ENCODE data around the gene PAWR. TPM values are rescaled to one million over a fixed set of nuclear protein-coding genes. Genes with fewer than 3 reads are reported as not detected.

PAWR gene
- total RNA-seq, 4 donors from 2014 or later, result 86.7 to 174 (median 95.8) TPM

DNA sequence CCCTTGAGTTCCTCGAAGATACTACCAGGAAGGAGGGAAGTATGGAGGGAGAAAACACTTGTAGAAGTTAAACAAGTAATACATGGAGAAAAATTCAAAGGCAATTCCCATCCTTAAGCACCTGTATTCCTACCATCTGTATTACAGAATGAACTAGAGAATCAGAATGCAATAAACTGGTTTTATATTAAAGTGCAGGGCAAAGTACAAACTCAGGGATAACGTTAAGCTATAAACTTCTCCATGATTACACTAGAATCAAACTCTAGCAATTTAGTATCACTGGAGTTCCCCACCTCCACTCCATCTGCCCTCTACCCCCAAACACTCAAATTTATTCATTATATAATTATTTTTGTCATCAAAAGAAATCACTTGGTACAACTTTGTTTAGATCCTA, 13.1 kb downstream of the PAWR start:
- Histone ChIP-seq H3K36me3 (no peaks in the 10 kb centered on the region), H3K9me3 (no peaks in the 10 kb centered on the region), H3K27me3 (no peaks in the 10 kb centered on the region), H3K27ac (no peak overlapping the region), H3K4me3 (no peak overlapping the region), H3K4me1 (peaks cover 0 to 26% (median 0%) of the 10 kb centered on the region in 4 donors)
- TF ChIP-seq, protein P1, sequence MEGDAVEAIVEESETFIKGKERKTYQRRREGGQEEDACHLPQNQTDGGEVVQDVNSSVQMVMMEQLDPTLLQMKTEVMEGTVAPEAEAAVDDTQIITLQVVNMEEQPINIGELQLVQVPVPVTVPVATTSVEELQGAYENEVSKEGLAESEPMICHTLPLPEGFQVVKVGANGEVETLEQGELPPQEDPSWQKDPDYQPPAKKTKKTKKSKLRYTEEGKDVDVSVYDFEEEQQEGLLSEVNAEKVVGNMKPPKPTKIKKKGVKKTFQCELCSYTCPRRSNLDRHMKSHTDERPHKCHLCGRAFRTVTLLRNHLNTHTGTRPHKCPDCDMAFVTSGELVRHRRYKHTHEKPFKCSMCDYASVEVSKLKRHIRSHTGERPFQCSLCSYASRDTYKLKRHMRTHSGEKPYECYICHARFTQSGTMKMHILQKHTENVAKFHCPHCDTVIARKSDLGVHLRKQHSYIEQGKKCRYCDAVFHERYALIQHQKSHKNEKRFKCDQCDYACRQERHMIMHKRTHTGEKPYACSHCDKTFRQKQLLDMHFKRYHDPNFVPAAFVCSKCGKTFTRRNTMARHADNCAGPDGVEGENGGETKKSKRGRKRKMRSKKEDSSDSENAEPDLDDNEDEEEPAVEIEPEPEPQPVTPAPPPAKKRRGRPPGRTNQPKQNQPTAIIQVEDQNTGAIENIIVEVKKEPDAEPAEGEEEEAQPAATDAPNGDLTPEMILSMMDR (IDR thresholded peaks at IDR 0.05), result no peak
- TF ChIP-seq POLR2A (IDR thresholded peaks at IDR 0.05), result no peak
- DNase-seq, result no peak

DNA sequence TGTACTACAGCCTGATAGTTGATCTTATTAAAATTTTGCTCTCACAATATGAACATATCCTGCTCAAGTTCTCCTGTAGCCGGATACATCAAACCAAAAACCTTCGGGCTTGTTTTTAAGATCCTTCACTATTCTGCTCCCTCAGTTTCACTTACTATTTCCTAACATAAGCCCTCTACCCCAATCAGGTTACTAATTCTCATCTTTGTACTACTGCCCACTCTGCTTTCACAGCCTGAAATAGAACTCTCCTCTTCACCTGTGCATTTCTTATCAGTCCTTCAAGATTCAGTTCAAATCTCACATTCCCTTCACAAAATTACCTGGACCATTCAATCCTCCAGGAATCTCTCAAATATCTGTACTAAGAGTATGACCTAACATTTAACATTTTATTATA, 14.2 kb downstream of the PAWR start:
- Histone ChIP-seq H3K4me1 (peaks cover 0 to 26% (median 0%) of the 10 kb centered on the region in 4 donors), H3K27ac (peak overlapping the region in 1 of 4 donors; percentile 16), H3K4me3 (no peak overlapping the region), H3K27me3 (no peaks in the 10 kb centered on the region), H3K9me3 (no peaks in the 10 kb centered on the region), H3K36me3 (no peaks in the 10 kb centered on the region)
- DNase-seq, result no peak
- TF ChIP-seq, protein P1 (IDR thresholded peaks at IDR 0.05), result no peak
- TF ChIP-seq POLR2A (IDR thresholded peaks at IDR 0.05), result no peak

DNA sequence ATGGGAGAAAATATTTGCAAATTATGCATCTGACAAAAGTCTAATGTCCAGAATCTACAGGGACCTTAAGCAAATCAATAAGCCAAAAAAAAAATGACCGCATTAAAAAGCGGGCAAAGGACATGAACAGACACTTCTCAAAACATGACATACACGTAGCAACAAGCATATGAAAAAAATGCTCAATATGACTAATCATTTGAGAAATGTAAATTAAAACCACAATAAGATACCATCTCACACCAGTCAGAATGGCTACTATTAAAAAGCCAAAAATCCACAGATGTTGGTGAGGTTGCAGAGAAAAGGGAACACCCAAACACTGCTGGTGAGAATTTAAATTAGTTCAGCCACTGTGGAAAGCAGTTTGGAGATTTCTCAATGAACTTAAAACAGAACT, 16.1 kb downstream of the PAWR start:
- H3K9me3 ChIP-seq, result no peaks in the 10 kb centered on the region
- DNase-seq, result no peak
- no peaks in the 10 kb centered on the region for H3K36me3 ChIP-seq
- H3K4me3 ChIP-seq, result no peak overlapping the region
- H3K27me3 ChIP-seq, result no peaks in the 10 kb centered on the region
- H3K27ac ChIP-seq, result no peak overlapping the region
- no peak for TF ChIP-seq POLR2A (IDR thresholded peaks at IDR 0.05)
- TF ChIP-seq, protein P1 (IDR thresholded peaks at IDR 0.05), result no peak
- H3K4me1 ChIP-seq, result peaks cover 0 to 25% (median 0%) of the 10 kb centered on the region in 4 donors

DNA sequence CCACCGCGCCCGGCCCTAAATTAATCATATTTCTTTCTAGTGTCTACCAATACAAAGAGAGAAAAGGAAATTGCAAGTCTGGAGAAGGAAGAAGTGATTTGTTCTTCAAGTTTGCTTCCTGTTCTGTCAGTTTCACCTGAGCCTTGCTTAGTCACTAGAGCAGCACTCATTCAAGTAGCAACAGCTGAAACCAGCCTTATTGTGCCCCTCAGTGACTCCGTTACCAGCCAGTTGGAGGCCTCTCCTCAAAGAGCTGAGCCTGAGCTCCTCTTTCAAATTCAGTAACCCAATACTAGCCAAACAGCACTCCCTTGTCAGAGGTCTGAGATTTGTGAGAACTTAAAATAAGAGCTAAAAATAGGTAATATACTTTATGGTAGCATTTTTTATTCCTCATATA, 17.4 kb downstream of the PAWR start:
- no peak overlapping the region for H3K4me3 ChIP-seq
- no peaks in the 10 kb centered on the region for H3K36me3 ChIP-seq
- H3K9me3 ChIP-seq, result no peaks in the 10 kb centered on the region
- peaks cover 0 to 13% (median 0%) of the 10 kb centered on the region in 4 donors for H3K4me1 ChIP-seq
- no peak for TF ChIP-seq POLR2A (IDR thresholded peaks at IDR 0.05)
- TF ChIP-seq, protein P1 (IDR thresholded peaks at IDR 0.05), result no peak
- no peaks in the 10 kb centered on the region for H3K27me3 ChIP-seq
- H3K27ac ChIP-seq, result no peak overlapping the region
- no peak for DNase-seq

DNA sequence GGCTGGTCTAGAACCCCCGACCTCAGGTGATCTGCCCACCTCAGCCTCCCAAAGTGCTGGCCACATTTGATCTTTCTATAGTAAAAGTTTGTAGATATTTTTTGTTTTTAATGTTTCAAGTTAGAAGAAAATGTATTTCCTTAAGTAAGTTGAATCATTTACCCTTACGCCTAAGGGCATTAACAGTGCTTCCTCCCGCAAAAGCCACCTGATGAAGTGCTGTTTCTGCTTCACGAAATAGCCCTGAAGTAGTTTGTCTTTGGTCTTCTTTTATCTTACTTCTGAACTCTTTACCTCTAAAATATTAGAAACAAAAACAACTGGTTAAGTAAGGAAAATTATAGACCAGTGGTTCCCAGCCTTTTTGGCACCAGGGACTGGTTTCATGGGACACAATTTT, 22.7 kb downstream of the PAWR start:
- Histone ChIP-seq H3K4me3 (no peak overlapping the region), H3K27ac (no peak overlapping the region), H3K36me3 (no peaks in the 10 kb centered on the region), H3K9me3 (no peaks in the 10 kb centered on the region), H3K4me1 (no peaks in the 10 kb centered on the region), H3K27me3 (no peaks in the 10 kb centered on the region)
- TF ChIP-seq, protein P1 (IDR thresholded peaks at IDR 0.05), result no peak
- TF ChIP-seq POLR2A (IDR thresholded peaks at IDR 0.05), result no peak
- DNase-seq, result no peak

Measured in Peyer's patch (tissue), 4 donors.